K562 (cell line): ENCODE data around the gene AGBL1.

Experiments used
- BHLHE40 ChIP-seq: IDR thresholded peaks from 2 replicates; pipeline ENCODE4 v1.6.1; 2011; ENCODE audit warnings: low read length, improper control_type of control experiment
- BRCA1 ChIP-seq, 2 experiments: fragments of 450-650 bp in 1 of 2; sonication (generic) in 1 of 2; formaldehyde crosslinking in 1 of 2; IDR thresholded peaks; 2 replicates each; pipeline versions ENCODE4 v1.5.0 to v1.6.1; 2017 to 2020; ENCODE audit warnings: mild to moderate bottlenecking in 1 of 2, missing genetic modification reagents in 1 of 2
- CTCF ChIP-seq, 3 experiments: IDR thresholded peaks in 2 of 3; conservative IDR thresholded peaks in 1 of 3; 2 replicates each; pipeline ENCODE4 v1.5.1; 2011 to 2012; ENCODE audit warnings: low read length in 3 of 3, mild to moderate bottlenecking in 3 of 3, control low read depth in 2 of 3, improper control_type of control experiment in 1 of 3, inconsistent platforms in 1 of 3, low read depth in 1 of 3, mixed read lengths in 1 of 3, moderate library complexity in 1 of 3; ENCODE audit not compliant: insufficient read depth in 2 of 3
- ELK1 ChIP-seq: sonication (generic); formaldehyde crosslinking; IDR thresholded peaks from 2 replicates; pipeline ENCODE4 v1.8.1; 2022; ENCODE audit warnings: missing genetic modification reagents
- PRDM10 ChIP-seq: fragments of 450-650 bp; IDR thresholded peaks from 2 replicates; pipeline ENCODE4 v1.6.1; 2018; ENCODE audit not compliant: partially characterized antibody
- RFX7 ChIP-seq: fragments of 250-450 bp; sonication (Bioruptor Pico); IDR thresholded peaks from 2 replicates; pipeline ENCODE4 v1.5.1; 2021; ENCODE audit warnings: mild to moderate bottlenecking
- TFE3 ChIP-seq: fragments of 450-650 bp; formaldehyde crosslinking; IDR thresholded peaks from 2 replicates; pipeline ENCODE4 v1.4.0; 2020; ENCODE audit warnings: mild to moderate bottlenecking, mixed read lengths
- ZFP36 ChIP-seq: fragments of 150-350 bp; IDR thresholded peaks from 2 replicates; pipeline ENCODE4 v1.6.1; 2018; ENCODE audit warnings: low read length, low read depth; ENCODE audit not compliant: partially characterized antibody
- ZNF583 ChIP-seq: fragments of 250-450 bp; sonication (Bioruptor Pico); IDR thresholded peaks from 2 replicates; pipeline ENCODE4 v1.4.0; 2020

GRCh38 chr15:86657305-86657704 lies 577.6 kb downstream of the AGBL1 start:
- TF ChIP-seq ZFP36 (no peak), BHLHE40 (no peak), CTCF (IDR thresholded peaks at IDR 0.05 in 2 of 3, conservative IDR thresholded peaks at IDR 0.05 in 1 of 3; ENCODE audit: insufficient read depth in 2 of 3, low read depth in 1 of 3, low read length in 3 of 3) (no peak), ELK1 (no peak), PRDM10 (no peak), TFE3 (CRISPR knock-in tag) (no peak), BRCA1 (IDR thresholded peaks at IDR 0.05) (no peak), BRCA1 (CRISPR knock-in tag; IDR thresholded peaks at IDR 0.05) (no peak), RFX7 (CRISPR knock-in tag) (no peak), ZNF583 (no peak)
